BLaER1 treated with 17β-estradiol and CSF1 and Interleukin-3, amounts not matched to agents 10 nM and 100 nM (cell line): ENCODE measurements around the gene ZBTB20.

Source experiments
- H3K27ac ChIP-seq, 11 experiments: shearing (Covaris generic); formaldehyde crosslinking; 2 replicates each; pipeline ENCODE4 v1.8.1; 2022
- H3K27me3 ChIP-seq, 11 experiments: shearing (Covaris generic); formaldehyde crosslinking; 2 replicates each; pipeline ENCODE4 v1.8.1; 2022
- H3K36me3 ChIP-seq, 11 experiments: shearing (Covaris generic); formaldehyde crosslinking; 2 replicates each; pipeline ENCODE4 v1.8.1; 2022
- H3K4me1 ChIP-seq, 10 experiments: shearing (Covaris generic); formaldehyde crosslinking; 2 replicates each; pipeline ENCODE4 v1.8.1; 2022
- H3K4me2 ChIP-seq, 11 experiments: shearing (Covaris generic); formaldehyde crosslinking; 2 replicates each; pipeline ENCODE4 v1.8.1; 2022
- H3K4me3 ChIP-seq, 10 experiments: shearing (Covaris generic); formaldehyde crosslinking; 2 replicates each; pipeline ENCODE4 v1.8.1; 2022
- H3K9ac ChIP-seq, 11 experiments: shearing (Covaris generic); formaldehyde crosslinking; 2 replicates each; pipeline ENCODE4 v1.8.1; 2022
- H3K9me3 ChIP-seq, 11 experiments: shearing (Covaris generic); formaldehyde crosslinking; replicated peaks in 1 of 11; 2 replicates each; pipeline ENCODE4 v1.8.1; 2022
- H4K20me1 ChIP-seq, 11 experiments: shearing (Covaris generic); formaldehyde crosslinking; 2 replicates each; pipeline ENCODE4 v1.8.1; 2022
- Cebpa-rat ChIP-seq, 11 experiments: shearing (Covaris generic); IDR thresholded peaks; 2 replicates each; pipeline ENCODE4 v1.8.1; 2022

ZBTB20 gene

DNA sequence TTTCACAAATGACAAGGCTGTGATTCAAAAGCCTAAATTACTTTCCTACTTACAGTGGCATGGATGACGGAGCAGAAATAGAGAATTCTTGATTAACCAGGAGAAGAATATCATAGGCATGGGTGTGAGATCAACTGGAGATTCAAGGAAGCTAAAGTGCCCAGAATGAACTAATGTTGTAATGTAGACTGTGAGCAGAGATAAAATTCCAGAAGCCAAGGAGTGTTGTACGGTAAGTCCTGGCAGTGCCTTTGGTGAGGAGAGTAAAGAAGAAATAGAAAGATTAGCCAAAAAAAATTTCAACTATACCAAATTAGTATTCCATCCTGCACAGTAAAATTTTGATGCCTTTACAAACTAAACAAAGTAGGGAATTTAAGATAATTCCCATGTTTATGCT is 75.9 kb downstream of the ZBTB20 start:
- H3K36me3 ChIP-seq = no peaks in the 10 kb centered on the region
- H3K9me3 ChIP-seq = no peaks in the 10 kb centered on the region
- H3K9ac ChIP-seq = no peak overlapping the region
- no peaks in the 10 kb centered on the region for H3K27me3 ChIP-seq
- peaks cover 0 to 3% (median 0%) of the 10 kb centered on the region in 11 experiments; a peak in 3 of 22 replicates for H4K20me1 ChIP-seq
- no peak overlapping the region for H3K27ac ChIP-seq
- H3K4me2 ChIP-seq = no peak overlapping the region
- no peak for TF ChIP-seq Cebpa-rat (IDR thresholded peaks at IDR 0.05)
- no peak overlapping the region for H3K4me3 ChIP-seq
- H3K4me1 ChIP-seq = 0 out of 20 replicates have a peak, but pooled peaks cover 0 to 1% (median 0%) of the 10 kb centered on the region in 10 experiments

- H3K9me3 ChIP-seq = no peaks in the 10 kb centered on the region
- no peak overlapping the region for H3K4me3 ChIP-seq
- H3K4me1 ChIP-seq = 0 out of 20 replicates have a peak, but pooled peaks cover 0 to 7% (median 0%) of the 10 kb centered on the region in 10 experiments
- no peak overlapping the region for H3K27ac ChIP-seq
- no peak overlapping the region for H3K4me2 ChIP-seq
- no peak overlapping the region for H3K9ac ChIP-seq
- H4K20me1 ChIP-seq = peaks cover 0 to 3% (median 0%) of the 10 kb centered on the region in 11 experiments; a peak in 3 of 22 replicates
- H3K27me3 ChIP-seq = no peaks in the 10 kb centered on the region
- H3K36me3 ChIP-seq = no peaks in the 10 kb centered on the region
- no peak for TF ChIP-seq Cebpa-rat (IDR thresholded peaks at IDR 0.05)
These were observed 78.3 kb downstream of the ZBTB20 start for GRCh38 chr3:115068799-115069198.

DNA sequence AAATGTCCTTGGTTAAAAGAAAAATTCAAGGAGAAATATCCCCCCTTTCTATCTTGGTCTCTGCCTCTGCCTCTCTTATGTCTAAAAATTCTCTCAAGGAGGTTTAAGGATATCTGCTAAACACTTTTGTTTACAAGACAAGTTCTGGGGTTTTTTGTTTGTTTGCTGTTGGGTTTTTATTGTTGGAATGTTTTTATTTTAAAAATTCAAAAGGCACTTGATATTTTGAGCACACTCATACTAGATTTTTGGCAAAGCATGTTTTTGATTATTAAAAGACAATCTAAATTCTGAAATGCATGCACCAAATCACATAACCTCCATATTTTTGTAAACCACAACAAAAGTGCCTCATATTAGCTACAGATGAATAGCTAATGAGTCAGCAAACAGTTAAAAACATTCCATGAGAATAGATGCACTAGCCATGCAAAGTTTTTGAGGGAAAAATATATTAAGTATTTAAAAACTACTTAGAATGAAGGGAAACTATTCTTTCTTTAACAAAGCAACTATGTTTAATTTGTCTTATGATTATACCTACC is 84.6 kb downstream of the ZBTB20 start:
- Histone ChIP-seq H3K9ac (no peak overlapping the region), H3K9me3 (no peaks in the 10 kb centered on the region), H3K36me3 (no peaks in the 10 kb centered on the region), H3K4me3 (no peak overlapping the region), H3K27ac (no peak overlapping the region), H4K20me1 (no peaks in the 10 kb centered on the region), H3K4me1 (0 out of 20 replicates have a peak, but pooled peaks cover 0 to 7% (median 0%) of the 10 kb centered on the region in 10 experiments), H3K4me2 (no peak overlapping the region), H3K27me3 (no peaks in the 10 kb centered on the region)
- TF ChIP-seq Cebpa-rat (IDR thresholded peaks at IDR 0.05) = no peak

DNA sequence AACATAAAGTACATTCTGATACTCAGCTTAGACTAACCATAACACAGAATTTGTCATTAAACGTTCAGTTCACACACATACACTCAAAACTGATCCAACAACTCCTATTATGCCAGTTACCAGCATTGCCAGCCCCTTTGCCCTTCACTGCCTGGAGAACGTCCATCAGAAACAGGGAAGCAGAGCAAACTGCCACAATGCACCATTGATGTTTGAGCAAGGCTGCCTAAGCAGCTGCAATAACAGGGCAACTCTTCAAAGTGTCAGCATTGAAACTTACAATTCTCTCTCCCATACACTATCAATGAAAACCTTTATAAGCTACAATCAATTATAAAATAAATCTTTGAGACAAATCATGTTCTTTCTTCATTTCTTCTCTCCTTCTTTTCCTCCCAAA is 85.1 kb downstream of the ZBTB20 start:
- Histone ChIP-seq H3K4me1 (0 out of 20 replicates have a peak, but pooled peaks cover 0 to 7% (median 0%) of the 10 kb centered on the region in 10 experiments), H4K20me1 (no peaks in the 10 kb centered on the region), H3K36me3 (no peaks in the 10 kb centered on the region), H3K9ac (no peak overlapping the region), H3K4me2 (no peak overlapping the region), H3K27me3 (no peaks in the 10 kb centered on the region), H3K9me3 (no peaks in the 10 kb centered on the region), H3K27ac (no peak overlapping the region), H3K4me3 (no peak overlapping the region)
- no peak for TF ChIP-seq Cebpa-rat (IDR thresholded peaks at IDR 0.05)

DNA sequence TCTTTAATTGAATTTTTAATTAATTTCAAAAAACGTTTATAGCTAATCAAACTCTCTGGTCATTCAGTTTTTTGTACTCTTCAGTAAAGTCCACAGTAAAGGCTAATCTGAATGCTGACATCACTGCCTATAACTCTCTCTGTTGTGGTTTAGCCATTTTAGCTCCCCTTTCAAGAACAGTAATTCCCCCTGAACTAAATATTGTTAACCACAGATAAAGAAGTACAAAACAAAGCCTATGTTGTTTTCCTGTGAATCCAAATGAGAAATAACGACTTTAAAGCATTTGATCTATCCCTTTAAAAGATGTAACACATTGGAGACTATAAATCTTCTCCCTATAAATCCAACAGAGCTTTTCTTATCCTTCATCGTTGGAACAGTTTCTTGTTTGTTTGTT is 94.2 kb downstream of the ZBTB20 start:
- Histone ChIP-seq H3K27me3 (no peaks in the 10 kb centered on the region), H3K4me2 (no peak overlapping the region)

GRCh38 chr3:115042351-115042750 is 104.7 kb downstream of the ZBTB20 start:
- H3K27me3 ChIP-seq = no peaks in the 10 kb centered on the region
- H3K9me3 ChIP-seq = no peaks in the 10 kb centered on the region
- H3K36me3 ChIP-seq = no peaks in the 10 kb centered on the region
- H3K9ac ChIP-seq = no peak overlapping the region
- H3K4me2 ChIP-seq = no peak overlapping the region
- no peak overlapping the region for H3K27ac ChIP-seq
- TF ChIP-seq Cebpa-rat (IDR thresholded peaks at IDR 0.05) = no peak
- H4K20me1 ChIP-seq = no peaks in the 10 kb centered on the region
- no peaks in the 10 kb centered on the region for H3K4me1 ChIP-seq
- no peak overlapping the region for H3K4me3 ChIP-seq

More for the DNA sequence above, 94.2 kb downstream of the ZBTB20 start:
- Histone ChIP-seq H3K4me1 (no peaks in the 10 kb centered on the region; a peak in 1 of 20 replicates), H3K9ac (no peak overlapping the region), H3K9me3 (no peaks in the 10 kb centered on the region), H3K27ac (no peak overlapping the region), H3K4me3 (no peak overlapping the region), H4K20me1 (no peaks in the 10 kb centered on the region), H3K36me3 (no peaks in the 10 kb centered on the region)
- no peak for TF ChIP-seq Cebpa-rat (IDR thresholded peaks at IDR 0.05)

GRCh38 chr3:115040673-115041286 is 106.3 kb downstream of the ZBTB20 start:
- H3K4me1 ChIP-seq = no peaks in the 10 kb centered on the region
- H3K9ac ChIP-seq = no peak overlapping the region
- H3K27ac ChIP-seq = no peak overlapping the region
- H3K4me2 ChIP-seq = no peak overlapping the region
- no peaks in the 10 kb centered on the region for H3K36me3 ChIP-seq
- no peaks in the 10 kb centered on the region for H4K20me1 ChIP-seq
- H3K9me3 ChIP-seq = no peaks in the 10 kb centered on the region
- H3K27me3 ChIP-seq = no peaks in the 10 kb centered on the region
- no peak overlapping the region for H3K4me3 ChIP-seq
- TF ChIP-seq Cebpa-rat (IDR thresholded peaks at IDR 0.05) = no peak

DNA sequence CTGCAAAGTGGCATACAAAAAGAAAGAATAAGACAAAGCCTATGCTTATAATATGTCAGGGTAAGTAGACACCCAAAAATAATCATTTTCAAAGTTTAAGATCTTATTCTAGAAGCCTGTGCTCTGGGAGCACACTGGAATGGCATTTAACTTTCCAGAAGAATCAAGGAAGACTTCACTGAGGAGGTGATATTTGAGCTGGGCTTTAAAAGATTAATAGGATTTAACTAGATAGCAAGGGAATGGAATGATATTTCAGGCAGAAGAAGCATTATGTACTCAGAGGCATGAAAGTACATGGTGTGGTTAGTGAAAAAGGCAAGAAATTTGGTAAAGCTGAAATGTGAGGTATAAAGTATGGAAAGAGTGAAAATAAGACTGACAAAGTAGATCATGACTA is 106.8 kb downstream of the ZBTB20 start:
- Histone ChIP-seq H3K4me1 (no peaks in the 10 kb centered on the region), H3K4me2 (no peak overlapping the region), H3K27me3 (no peaks in the 10 kb centered on the region), H3K36me3 (no peaks in the 10 kb centered on the region), H3K27ac (no peak overlapping the region), H3K9me3 (peaks cover 0 to under 1% (median 0%) of the 10 kb centered on the region in 11 experiments; a peak in 1 of 22 replicates), H3K9ac (no peak overlapping the region), H4K20me1 (no peaks in the 10 kb centered on the region), H3K4me3 (no peak overlapping the region)
- TF ChIP-seq Cebpa-rat (IDR thresholded peaks at IDR 0.05) = no peak

DNA sequence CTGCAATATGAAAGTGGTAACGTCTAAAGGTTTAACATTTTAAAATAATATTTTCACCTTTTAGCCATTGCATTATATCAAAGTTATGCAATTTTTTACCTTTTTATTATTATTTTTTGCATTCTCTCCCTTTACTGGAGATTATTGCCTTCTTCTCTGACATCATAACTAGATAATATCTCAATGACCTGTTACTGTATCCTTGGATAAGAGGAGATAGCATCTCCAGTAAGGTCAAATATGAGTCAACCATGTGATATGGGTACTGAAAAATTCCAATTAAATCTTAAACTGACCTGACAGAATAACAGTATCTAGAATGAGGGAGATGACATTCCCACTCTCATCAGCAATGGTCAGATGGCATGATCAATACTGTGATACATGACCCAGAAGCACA is 108.3 kb downstream of the ZBTB20 start:
- no peak for TF ChIP-seq Cebpa-rat (IDR thresholded peaks at IDR 0.05)
- Histone ChIP-seq H3K27me3 (no peaks in the 10 kb centered on the region), H3K4me2 (no peak overlapping the region), H3K9ac (no peak overlapping the region), H4K20me1 (no peaks in the 10 kb centered on the region), H3K36me3 (0 out of 22 replicates have a peak, but pooled peaks cover 0 to 3% (median 0%) of the 10 kb centered on the region in 11 experiments), H3K9me3 (peaks cover 3 to 10% (median 5%) of the 10 kb centered on the region in 11 experiments; a peak in 14 of 22 replicates), H3K4me1 (no peaks in the 10 kb centered on the region), H3K27ac (no peak overlapping the region), H3K4me3 (no peak overlapping the region)
